HL-60 (cell line): ENCODE results near the gene CES1.

Experiments
- DNase-seq, 2 experiments: peaks; one replicate each; pipeline ENCODE4 v3.0.0-alpha.2; 2010 to 2020; ENCODE audit warnings: low read depth in 1 of 2, low spot score in 1 of 2
- H3K27ac ChIP-seq: fragments of 250-450 bp; sonication (Bioruptor Pico); replicated peaks from 2 replicates; pipeline ENCODE4 v1.5.1; 2020; ENCODE audit warnings: mild to moderate bottlenecking, moderate library complexity
- H3K27me3 ChIP-seq: fragments of 250-450 bp; sonication (Bioruptor Pico); 2 replicates; pipeline ENCODE4 v1.5.1; 2021; ENCODE audit warnings: mild to moderate bottlenecking, moderate library complexity; ENCODE audit not compliant: insufficient read depth, poor library complexity, severe bottlenecking
- H3K4me3 ChIP-seq: replicated peaks from 2 replicates; pipeline ENCODE4 v1.5.1; 2011; ENCODE audit warnings: mild to moderate bottlenecking, control low read depth, low read length; ENCODE audit not compliant: insufficient read depth
- CTCF ChIP-seq: IDR thresholded peaks from one replicate; pipeline ENCODE4 v1.5.1; 2011; ENCODE audit warnings: low read length, control low read depth, inconsistent platforms; ENCODE audit not compliant: insufficient read depth
- GABPA ChIP-seq: IDR thresholded peaks from 2 replicates; pipeline ENCODE4 v1.6.1; 2012; ENCODE audit warnings: low read depth
- POLR2AphosphoS5 ChIP-seq: IDR thresholded peaks from 2 replicates; pipeline ENCODE4 v1.6.1; 2012; ENCODE audit warnings: low read depth
- SPI1 ChIP-seq: IDR thresholded peaks from 2 replicates; pipeline ENCODE4 v1.6.1; 2012; ENCODE audit warnings: low read depth, mild to moderate bottlenecking, borderline replicate concordance
- TF ChIP-seq, protein P1 (sequence below): IDR thresholded peaks from 2 replicates; pipeline ENCODE4 v1.6.1; 2012; ENCODE audit warnings: low read depth; ENCODE audit not compliant: insufficient replicate concordance

The CES1 gene

DNA sequence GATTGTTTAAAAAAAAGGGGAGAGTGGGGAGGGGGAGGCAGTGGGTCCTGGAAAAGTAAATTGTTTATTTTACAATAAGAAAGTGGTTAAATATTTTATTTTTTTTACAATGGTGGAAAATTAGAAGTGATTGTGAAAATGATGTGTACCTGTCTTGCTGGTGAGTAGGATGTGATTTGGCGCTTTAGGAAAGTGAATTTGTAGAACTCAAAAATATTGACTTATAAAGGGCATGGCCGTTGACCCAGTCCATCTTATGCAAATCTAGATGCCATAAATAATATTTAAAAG is 10.2 kb upstream of the CES1 start:
- no peak for DNase-seq
- Histone ChIP-seq H3K27ac (no peak overlapping the region), H3K4me3 (no peak overlapping the region), H3K27me3 (peaks cover 3% of the 10 kb centered on the region)
- TF ChIP-seq POLR2AphosphoS5 (no peak), GABPA (no peak)
- TF ChIP-seq, protein P1, sequence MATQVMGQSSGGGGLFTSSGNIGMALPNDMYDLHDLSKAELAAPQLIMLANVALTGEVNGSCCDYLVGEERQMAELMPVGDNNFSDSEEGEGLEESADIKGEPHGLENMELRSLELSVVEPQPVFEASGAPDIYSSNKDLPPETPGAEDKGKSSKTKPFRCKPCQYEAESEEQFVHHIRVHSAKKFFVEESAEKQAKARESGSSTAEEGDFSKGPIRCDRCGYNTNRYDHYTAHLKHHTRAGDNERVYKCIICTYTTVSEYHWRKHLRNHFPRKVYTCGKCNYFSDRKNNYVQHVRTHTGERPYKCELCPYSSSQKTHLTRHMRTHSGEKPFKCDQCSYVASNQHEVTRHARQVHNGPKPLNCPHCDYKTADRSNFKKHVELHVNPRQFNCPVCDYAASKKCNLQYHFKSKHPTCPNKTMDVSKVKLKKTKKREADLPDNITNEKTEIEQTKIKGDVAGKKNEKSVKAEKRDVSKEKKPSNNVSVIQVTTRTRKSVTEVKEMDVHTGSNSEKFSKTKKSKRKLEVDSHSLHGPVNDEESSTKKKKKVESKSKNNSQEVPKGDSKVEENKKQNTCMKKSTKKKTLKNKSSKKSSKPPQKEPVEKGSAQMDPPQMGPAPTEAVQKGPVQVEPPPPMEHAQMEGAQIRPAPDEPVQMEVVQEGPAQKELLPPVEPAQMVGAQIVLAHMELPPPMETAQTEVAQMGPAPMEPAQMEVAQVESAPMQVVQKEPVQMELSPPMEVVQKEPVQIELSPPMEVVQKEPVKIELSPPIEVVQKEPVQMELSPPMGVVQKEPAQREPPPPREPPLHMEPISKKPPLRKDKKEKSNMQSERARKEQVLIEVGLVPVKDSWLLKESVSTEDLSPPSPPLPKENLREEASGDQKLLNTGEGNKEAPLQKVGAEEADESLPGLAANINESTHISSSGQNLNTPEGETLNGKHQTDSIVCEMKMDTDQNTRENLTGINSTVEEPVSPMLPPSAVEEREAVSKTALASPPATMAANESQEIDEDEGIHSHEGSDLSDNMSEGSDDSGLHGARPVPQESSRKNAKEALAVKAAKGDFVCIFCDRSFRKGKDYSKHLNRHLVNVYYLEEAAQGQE = no peak

DNA sequence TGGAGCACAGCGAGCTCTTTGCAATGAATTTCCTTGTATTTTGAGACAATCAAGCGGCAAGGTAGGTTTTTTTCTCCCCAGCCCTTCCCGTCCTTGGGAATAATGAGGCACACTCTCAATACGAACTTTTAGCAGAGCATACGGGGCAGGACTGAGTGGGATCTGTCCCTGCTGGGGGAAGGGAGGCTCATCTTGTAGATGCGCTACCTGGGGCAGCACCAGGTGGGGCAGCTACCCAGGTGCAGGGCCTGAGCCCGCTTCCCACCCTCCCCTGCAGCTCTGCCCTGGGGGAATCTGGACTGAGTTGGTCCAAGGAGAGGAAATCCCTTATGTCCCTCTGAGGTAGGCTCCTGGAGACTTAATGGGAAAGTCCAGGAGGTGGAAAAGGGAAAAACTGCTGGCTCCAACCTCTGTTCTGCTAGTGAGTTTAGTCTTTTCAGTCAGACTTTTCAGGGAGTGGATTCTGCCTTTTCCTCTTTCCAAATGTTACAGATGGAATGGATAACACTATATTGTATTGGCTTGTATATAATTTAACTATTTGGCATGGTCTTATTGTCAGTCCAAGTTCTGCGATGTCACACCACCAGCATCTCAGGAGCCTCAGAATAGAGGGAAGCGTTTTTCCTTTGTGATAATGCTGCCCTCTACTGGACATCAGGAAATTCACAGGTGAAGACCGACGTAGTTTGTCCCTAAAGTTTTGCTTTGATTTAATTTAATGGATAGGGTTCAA is 9.6 kb upstream of the CES1 start:
- DNase-seq = peak in 1 of 2 experiments; percentile 52
- Histone ChIP-seq H3K4me3 (no peak overlapping the region), H3K27me3 (peaks cover 3% of the 10 kb centered on the region), H3K27ac (no peak overlapping the region)
- TF ChIP-seq POLR2AphosphoS5 (no peak), CTCF (peak; percentile 43)
- TF ChIP-seq, protein P1 = no peak

DNA sequence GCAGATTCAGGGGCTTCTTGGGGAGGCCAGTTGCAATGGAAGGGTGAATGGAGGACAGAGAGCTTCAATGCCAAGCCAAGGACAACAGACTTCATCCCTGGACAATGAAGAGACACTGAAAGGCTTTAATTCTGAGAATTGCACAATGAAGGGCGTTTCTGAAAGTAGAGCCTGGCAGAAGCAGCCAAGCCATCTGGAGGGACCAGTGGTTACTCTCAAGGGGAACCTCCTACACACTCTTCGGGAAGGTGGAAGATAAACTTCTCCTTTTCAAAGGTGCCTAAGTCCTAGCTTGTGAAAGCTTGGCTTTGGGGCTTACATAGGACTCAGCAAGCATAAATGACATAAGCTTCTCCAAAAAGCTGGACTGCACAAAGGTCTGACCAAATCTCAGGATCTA is 6.2 kb upstream of the CES1 start:
- H3K4me3 ChIP-seq = no peak overlapping the region
- H3K27ac ChIP-seq = no peak overlapping the region
- no peaks in the 10 kb centered on the region for H3K27me3 ChIP-seq
- peak; percentile 69 to 86 for DNase-seq
- TF ChIP-seq POLR2AphosphoS5 (peak; percentile 61; the same call in 1 of the 2 replicates), CTCF (no peak), GABPA (no peak), SPI1 (peak; percentile 19; the same call in 1 of the 2 replicates)
- TF ChIP-seq, protein P1 = no peak
